Esophagus (tissue), 2 donors: Measurements from ENCODE around the gene CLDN6. TPM values are rescaled to one million over a fixed set of nuclear protein-coding genes. Genes with fewer than 3 reads are reported as not detected.

Experiments
- H3K27ac ChIP-seq, 2 donors: one replicate each; pipeline ENCODE4 v1.5.1; 2013; ENCODE audit warnings: low read depth in 2 of 2, mild to moderate bottlenecking in 2 of 2, inconsistent platforms in 1 of 2, low read length in 1 of 2, moderate library complexity in 1 of 2
- H3K27me3 ChIP-seq, 2 donors: one replicate each; pipeline ENCODE4 v1.6.1; 2013; ENCODE audit warnings: low read length in 2 of 2, control low read depth in 1 of 2, mild to moderate bottlenecking in 1 of 2; ENCODE audit not compliant: insufficient read depth in 2 of 2, control insufficient read depth in 1 of 2
- H3K36me3 ChIP-seq, 2 donors: one replicate each; pipeline ENCODE4 v1.6.1; 2013; ENCODE audit warnings: low read length in 1 of 2; ENCODE audit not compliant: control insufficient read depth in 2 of 2, insufficient read depth in 2 of 2
- H3K4me1 ChIP-seq, 2 donors: one replicate each; pipeline ENCODE4 v1.6.1; 2013; ENCODE audit warnings: low read length in 1 of 2; ENCODE audit not compliant: control insufficient read depth in 2 of 2, insufficient read depth in 2 of 2
- H3K4me3 ChIP-seq, 2 donors: one replicate each; pipeline ENCODE4 v1.5.1; 2013; ENCODE audit warnings: low read length in 2 of 2, mild to moderate bottlenecking in 2 of 2, low read depth in 1 of 2, moderate library complexity in 1 of 2
- H3K9me3 ChIP-seq, 2 donors: one replicate each; pipeline ENCODE4 v1.6.1; 2013; ENCODE audit warnings: mild to moderate bottlenecking in 2 of 2, low read depth in 1 of 2, low read length in 1 of 2, moderate library complexity in 1 of 2; ENCODE audit not compliant: control insufficient read depth in 2 of 2, insufficient read depth in 1 of 2
- WGBS, 2 donors: extraction: QIAGEN DNeasy Blood & Tissue Kit; methylation state at CpG; one replicate each; pipeline ENCODE4 v1.1.7; 2013; 5-methylcytosine and 5-hydroxymethylcytosine counted together
- polyA plus RNA-seq, 2 donors: library from polyadenylated mRNA; stranded (reverse); fragments of 200-250 nt; gene quantifications; one replicate each; pipeline ENCODE4 v1.2.3, GENCODE V29; 2013
- donor health status: healthy with polysubstance abuse.
- donor health status: Bipolar disorder and iron deficiency.

The CLDN6 gene
- polyA plus RNA-seq, 2 donors, result 0.06 TPM; not detected in 1

DNA sequence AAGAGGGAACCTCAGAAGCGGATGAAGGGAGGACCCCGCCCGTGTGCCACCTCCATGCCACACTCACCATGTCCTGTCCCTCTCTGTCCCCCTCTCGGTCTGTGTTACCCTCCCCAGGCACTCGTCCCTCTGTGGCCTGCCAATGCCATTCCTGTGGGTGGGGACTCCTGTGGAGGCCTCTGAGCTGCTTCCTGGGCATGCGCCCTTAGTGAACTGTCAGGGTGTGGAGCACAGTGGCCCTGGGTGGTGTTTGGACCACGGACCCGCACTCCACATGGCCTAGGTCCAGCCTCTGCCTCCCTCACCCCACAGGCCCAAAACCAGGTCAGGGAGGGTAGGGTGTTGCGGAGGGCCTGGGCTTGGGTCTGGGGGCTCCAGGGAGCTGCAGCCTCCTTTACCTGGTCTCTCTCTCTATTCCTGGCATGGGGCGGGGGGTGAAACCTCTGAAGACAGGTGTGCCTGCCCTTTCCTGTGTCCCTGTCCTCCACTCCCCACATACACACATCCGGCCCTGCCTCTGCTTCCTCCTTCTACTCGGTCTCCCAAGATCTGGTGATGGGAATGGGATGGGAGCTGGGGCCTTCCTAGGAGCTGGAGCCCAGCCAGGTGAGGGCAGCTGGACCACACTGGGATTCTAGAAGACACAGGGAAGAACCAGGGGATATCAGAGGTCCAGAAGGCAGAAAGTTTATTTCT lies 26.3 kb downstream of the CLDN6 start:
- peaks cover 0 to 7% of the 10 kb centered on the region in 2 donors for H3K4me1 ChIP-seq
- H3K36me3 ChIP-seq, result no peaks in the 10 kb centered on the region
- no peak overlapping the region for H3K27ac ChIP-seq
- H3K27me3 ChIP-seq, result no peaks in the 10 kb centered on the region
- H3K4me3 ChIP-seq, result no peak overlapping the region
- H3K9me3 ChIP-seq, result no peaks in the 10 kb centered on the region
- 75 to 81% methylated on average over 11 to 12 of the region's 12 CpGs for WGBS, 2 donors

DNA sequence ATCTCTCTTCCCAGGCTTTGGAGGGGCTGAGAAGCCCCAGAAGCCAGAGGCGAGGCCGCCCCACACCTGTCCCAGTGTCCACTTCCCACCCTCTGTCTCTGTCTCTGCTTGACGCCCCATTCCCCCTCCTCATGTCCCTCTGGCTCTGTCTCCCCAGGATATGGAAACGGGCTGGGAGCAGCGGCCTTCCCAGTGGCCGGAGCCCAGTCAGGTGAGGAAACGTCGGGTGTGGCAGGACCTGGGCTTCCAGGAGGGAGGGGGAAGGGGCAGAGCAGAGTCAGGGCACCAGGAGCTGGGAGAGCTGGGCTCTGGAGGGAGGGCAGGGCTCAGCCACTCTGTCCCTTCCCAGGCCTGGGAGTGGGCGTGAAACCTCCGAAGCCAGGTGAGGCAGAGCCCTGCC lies 27.1 kb downstream of the CLDN6 start:
- no peaks in the 10 kb centered on the region for H3K9me3 ChIP-seq
- 56 to 59% methylated on average over 8 to 10 of the region's 10 CpGs for WGBS, 2 donors
- no peaks in the 10 kb centered on the region for H3K36me3 ChIP-seq
- peaks cover 0 to 7% of the 10 kb centered on the region in 2 donors for H3K4me1 ChIP-seq
- H3K4me3 ChIP-seq, result no peak overlapping the region
- no peaks in the 10 kb centered on the region for H3K27me3 ChIP-seq
- no peak overlapping the region for H3K27ac ChIP-seq

DNA sequence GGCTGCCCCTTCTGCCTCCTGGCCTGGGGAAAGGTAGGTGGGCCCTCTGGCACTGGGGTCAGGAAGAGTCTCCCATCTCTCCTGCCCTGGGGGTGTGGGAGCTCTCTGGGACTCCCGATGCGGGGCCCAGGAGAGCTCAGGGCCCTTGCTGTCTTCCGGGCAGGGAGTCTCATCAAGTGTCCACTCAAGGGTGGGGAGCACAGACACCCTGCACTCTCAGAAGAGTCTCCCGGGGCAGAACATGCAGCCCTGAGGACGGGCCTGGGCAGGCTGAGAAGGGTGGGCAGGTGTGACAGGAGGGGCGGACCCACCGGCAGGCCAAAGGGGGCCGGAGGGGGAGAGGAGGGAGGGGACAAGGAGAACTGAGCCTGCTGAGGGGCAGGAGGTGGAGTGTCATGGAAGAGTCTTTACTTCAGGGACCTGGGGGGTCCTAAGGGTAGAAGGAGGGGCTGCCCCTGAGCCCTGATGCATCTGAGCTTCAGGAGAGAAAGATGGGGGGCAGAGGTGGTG lies 29.3 kb downstream of the CLDN6 start:
- peaks cover 2 to 11% of the 10 kb centered on the region in 2 donors for H3K4me1 ChIP-seq
- H3K9me3 ChIP-seq, result no peaks in the 10 kb centered on the region
- H3K36me3 ChIP-seq, result no peaks in the 10 kb centered on the region
- no peaks in the 10 kb centered on the region for H3K27me3 ChIP-seq
- WGBS, 2 donors, result 50 to 58% methylated on average over 8 of the region's 8 CpGs
- H3K27ac ChIP-seq, result no peak overlapping the region
- no peak overlapping the region for H3K4me3 ChIP-seq

DNA sequence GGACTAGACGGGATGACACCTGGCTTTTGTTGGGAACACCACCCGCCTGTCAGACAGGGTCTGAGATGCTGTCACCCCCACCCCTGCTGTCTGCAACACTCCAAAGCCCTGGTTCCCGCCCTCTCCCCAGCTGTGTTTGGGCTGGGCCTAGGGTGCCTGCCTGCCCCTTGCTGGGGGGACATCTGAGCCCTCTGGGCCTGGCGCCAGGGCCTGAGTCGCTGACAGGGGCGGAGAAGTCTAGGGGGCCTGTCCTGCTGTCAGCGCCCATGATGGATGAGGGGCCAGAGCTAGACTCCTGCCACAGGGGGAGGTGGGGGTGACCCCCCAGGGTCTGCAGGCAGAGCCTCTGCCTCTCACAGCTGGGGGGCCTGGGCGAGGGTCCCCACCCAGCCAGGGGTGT lies 30.1 kb downstream of the CLDN6 start:
- Histone ChIP-seq H3K4me1 (peaks cover 2 to 11% of the 10 kb centered on the region in 2 donors), H3K36me3 (no peaks in the 10 kb centered on the region)
- WGBS, 2 donors, result 59 to 61% methylated on average over 8 of the region's 8 CpGs

DNA sequence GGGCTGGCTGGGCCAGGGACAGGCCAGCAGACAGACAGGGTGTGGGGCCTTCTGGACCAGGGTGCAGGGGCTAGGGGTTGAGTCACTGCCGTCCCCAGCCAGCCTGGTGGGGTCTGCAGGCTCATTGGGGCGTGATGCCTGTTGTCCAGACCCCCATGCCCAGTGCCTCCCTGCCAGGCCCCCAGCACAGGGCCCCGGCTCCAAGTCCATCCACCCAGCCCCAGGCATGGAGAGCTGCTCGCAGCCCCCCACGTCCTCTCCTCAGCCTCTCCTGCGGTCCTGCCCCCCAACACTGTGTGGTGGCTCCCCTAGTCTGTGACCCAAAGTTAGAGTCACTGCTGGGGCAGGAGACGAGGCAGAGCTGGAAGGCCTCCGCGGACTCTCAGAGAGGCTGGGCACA lies 30.7 kb downstream of the CLDN6 start:
- H3K36me3 ChIP-seq, result no peaks in the 10 kb centered on the region
- no peak overlapping the region for H3K27ac ChIP-seq
- no peaks in the 10 kb centered on the region for H3K9me3 ChIP-seq
- no peaks in the 10 kb centered on the region for H3K27me3 ChIP-seq
- H3K4me3 ChIP-seq, result no peak overlapping the region
- 87 to 95% methylated on average over 9 of the region's 9 CpGs for WGBS, 2 donors
- peaks cover 2 to 9% of the 10 kb centered on the region in 2 donors for H3K4me1 ChIP-seq

More for the DNA sequence above, 30.1 kb downstream of the CLDN6 start:
- Histone ChIP-seq H3K27me3 (no peaks in the 10 kb centered on the region), H3K4me3 (no peak overlapping the region), H3K9me3 (no peaks in the 10 kb centered on the region), H3K27ac (no peak overlapping the region)

DNA sequence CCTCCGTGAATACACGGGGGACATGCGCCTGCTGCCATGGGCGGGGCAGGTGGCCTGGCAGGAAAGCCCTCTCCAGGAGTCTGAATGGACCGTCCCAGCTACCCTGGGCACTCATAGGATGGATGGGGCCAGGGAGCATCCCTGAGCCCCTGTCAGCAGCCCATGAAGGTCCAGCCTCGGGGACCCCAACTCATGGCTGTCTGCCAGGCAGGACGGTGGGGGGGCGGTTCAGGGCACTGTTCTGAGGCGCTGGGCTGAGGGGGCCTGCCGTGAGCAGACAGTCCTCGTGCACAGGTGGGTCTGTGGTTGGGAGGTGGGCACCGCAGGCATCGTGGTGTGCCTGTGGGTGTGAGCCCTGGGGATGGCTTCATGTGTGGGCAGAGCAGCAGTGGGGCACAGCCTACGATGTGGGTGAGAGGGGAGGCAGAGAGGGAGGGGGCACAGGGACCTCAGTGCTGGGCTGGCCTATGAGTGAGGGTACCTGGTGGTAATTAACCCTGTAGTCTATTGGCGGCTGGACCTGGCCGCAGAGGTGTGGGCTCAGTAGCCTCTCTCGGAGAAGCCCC lies 31.3 kb downstream of the CLDN6 start:
- Histone ChIP-seq H3K27ac (no peak overlapping the region), H3K36me3 (no peaks in the 10 kb centered on the region), H3K4me1 (peaks cover 2 to 7% of the 10 kb centered on the region in 2 donors), H3K4me3 (no peak overlapping the region), H3K27me3 (no peaks in the 10 kb centered on the region), H3K9me3 (no peaks in the 10 kb centered on the region)
- 66 to 72% methylated on average over 17 of the region's 17 CpGs for WGBS, 2 donors

DNA sequence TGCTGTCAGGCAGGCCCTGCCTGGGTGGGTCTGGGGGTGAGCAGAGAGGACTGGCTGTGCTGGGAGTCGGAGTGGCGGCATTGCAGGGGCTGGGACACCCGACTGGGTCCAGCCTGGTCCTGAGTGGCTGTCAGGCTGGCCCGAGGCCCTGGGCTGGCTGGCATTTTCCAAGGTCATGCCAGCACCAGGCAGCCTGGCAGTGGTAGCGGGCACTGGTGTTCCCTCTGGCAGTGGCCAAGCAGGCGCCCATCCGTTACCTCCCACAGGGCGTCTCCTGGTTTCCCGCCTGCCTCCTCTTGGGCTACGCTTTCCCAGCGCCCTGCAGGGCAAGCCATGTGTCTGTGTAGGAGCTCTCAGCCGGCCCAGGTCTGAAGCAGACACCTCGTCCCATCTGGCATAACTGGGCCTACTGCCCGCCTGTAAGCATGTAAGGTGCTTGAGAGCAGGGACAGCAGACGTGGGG lies 32.1 kb downstream of the CLDN6 start:
- Histone ChIP-seq H3K9me3 (no peaks in the 10 kb centered on the region), H3K27me3 (no peaks in the 10 kb centered on the region), H3K36me3 (no peaks in the 10 kb centered on the region), H3K4me1 (peaks cover 2 to 7% of the 10 kb centered on the region in 2 donors), H3K4me3 (no peak overlapping the region), H3K27ac (peak overlapping the region in 1 of 2 donors; percentile 13)
- 50 to 58% methylated on average over 15 of the region's 15 CpGs for WGBS, 2 donors

DNA sequence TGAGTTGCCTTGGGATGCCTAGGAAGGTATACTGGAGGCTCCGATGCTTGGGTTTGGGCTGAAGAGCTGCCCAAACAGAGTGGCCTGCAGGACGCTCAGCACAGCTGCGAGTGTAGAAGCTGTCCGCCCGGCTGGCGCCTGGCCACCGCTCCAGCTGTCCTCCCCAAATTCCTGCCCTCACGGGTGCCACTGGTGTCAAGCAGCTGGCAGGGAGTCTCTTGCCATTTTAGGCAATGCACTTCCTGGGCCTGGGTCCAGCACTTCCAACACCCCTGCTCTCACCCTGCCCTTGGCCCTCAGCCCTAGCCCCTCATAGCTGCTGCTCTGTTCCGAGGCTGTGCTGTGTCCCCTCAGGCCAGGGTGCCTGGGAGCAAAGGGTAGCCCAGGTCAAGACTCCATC lies 32.5 kb downstream of the CLDN6 start:
- H3K27ac ChIP-seq, result peak overlapping the region in 1 of 2 donors; percentile 13
- H3K36me3 ChIP-seq, result no peaks in the 10 kb centered on the region
- no peaks in the 10 kb centered on the region for H3K9me3 ChIP-seq
- no peak overlapping the region for H3K4me3 ChIP-seq
- WGBS, 2 donors, result 23 to 34% methylated on average over 9 of the region's 9 CpGs
- no peaks in the 10 kb centered on the region for H3K27me3 ChIP-seq
- H3K4me1 ChIP-seq, result peaks cover 2 to 4% of the 10 kb centered on the region in 2 donors

DNA sequence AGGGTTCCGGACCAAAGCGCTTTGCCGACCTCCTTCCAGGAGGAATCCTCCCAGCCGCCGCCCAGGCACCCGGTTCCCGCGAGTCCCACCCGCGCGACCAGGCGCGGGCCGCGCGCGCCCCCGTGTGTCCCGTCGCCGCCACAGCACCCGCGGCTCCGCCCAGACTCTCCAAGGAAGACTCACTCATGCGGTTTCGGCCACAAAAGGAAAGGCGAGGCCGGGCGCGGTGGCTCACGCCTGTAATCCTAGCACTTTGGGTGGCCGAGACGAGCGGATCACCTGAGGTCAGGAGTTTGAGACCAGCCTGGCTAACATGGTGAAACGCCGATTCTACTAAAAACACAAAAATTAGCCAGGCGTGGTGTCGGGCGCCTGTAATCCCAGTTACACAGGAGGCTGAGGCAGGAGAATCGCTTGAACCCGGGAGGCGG lies 34.3 kb downstream of the CLDN6 start:
- Histone ChIP-seq H3K4me3 (peak overlapping the region in 1 of 2 donors; percentile 15), H3K4me1 (peaks cover 2 to 10% of the 10 kb centered on the region in 2 donors), H3K27ac (no peak overlapping the region), H3K27me3 (no peaks in the 10 kb centered on the region), H3K36me3 (no peaks in the 10 kb centered on the region), H3K9me3 (no peaks in the 10 kb centered on the region)
- 8 to 9% methylated on average over 42 of the region's 42 CpGs for WGBS, 2 donors
